NT2/D1 (cell line): ENCODE data around the gene ELF4.

Experiments
- SUZ12 ChIP-seq: IDR thresholded peaks from 2 replicates; pipeline ENCODE4 v1.6.1; 2011; ENCODE audit not compliant: insufficient read length, insufficient read depth; ENCODE audit errors: extremely low read depth
- YY1 ChIP-seq: IDR thresholded peaks from 2 replicates; pipeline ENCODE4 v1.6.1; 2011; ENCODE audit not compliant: insufficient read length, insufficient read depth
- ZNF274 ChIP-seq: IDR thresholded peaks from 2 replicates; pipeline ENCODE4 v1.6.1; 2011; ENCODE audit warnings: mild to moderate bottlenecking, low read depth, low read length

DNA sequence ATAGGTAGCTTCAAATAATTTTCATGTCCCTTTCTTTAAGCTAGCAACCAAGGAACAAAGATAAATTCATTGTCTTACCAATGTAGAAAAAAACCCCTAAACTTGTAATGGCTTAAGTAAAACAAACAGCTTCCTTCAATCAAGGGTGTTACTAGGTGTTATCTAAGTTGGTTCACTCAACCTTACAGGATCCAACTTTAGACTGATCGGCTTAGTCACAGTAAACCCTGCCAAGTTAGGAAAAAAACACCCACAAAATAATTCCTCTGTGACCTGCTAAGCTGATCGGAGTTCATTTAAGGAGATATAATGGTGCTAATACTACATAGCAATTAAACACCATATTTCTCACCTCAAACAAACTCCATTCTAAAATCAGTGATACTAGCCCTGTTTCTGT is 45.3 kb upstream of the ELF4 start:
- TF ChIP-seq YY1, result no peak
- no peak for TF ChIP-seq ZNF274
- TF ChIP-seq SUZ12, result no peak
